WERI-Rb-1 (cell line): ENCODE data around the gene TOMM34.

ENCODE experiments used
- DNase-seq: peaks from one replicate; pipeline ENCODE4 v3.0.0-alpha.2; 2020
- H3K27ac ChIP-seq: fragments of 250-450 bp; sonication (Bioruptor Pico); 2 replicates; pipeline ENCODE4 v1.5.1; 2020; ENCODE audit warnings: mild to moderate bottlenecking, moderate library complexity
- H3K27me3 ChIP-seq: fragments of 250-450 bp; sonication (Bioruptor Pico); 2 replicates; pipeline ENCODE4 v1.5.1; 2021; ENCODE audit warnings: mild to moderate bottlenecking, low read depth, moderate library complexity; ENCODE audit not compliant: insufficient read depth, severe bottlenecking
- H3K36me3 ChIP-seq: fragments of 250-450 bp; sonication (Bioruptor Pico); 2 replicates; pipeline ENCODE4 v1.5.1; 2020; ENCODE audit warnings: mild to moderate bottlenecking, moderate library complexity
- H3K4me3 ChIP-seq: 2 replicates; pipeline ENCODE4 v1.5.1; 2011; ENCODE audit warnings: low read depth, mild to moderate bottlenecking, control low read depth, low read length
- H3K9me3 ChIP-seq: fragments of 250-450 bp; sonication (Bioruptor Pico); 2 replicates; pipeline ENCODE4 v1.5.1; 2021; ENCODE audit warnings: mild to moderate bottlenecking, moderate library complexity; ENCODE audit not compliant: severe bottlenecking
- TF ChIP-seq, protein P1 (sequence below): IDR thresholded peaks from 2 replicates; pipeline ENCODE4 v1.5.1; 2011; ENCODE audit warnings: low read depth, mild to moderate bottlenecking, control low read depth, inconsistent platforms, low read length

Gene TOMM34

DNA sequence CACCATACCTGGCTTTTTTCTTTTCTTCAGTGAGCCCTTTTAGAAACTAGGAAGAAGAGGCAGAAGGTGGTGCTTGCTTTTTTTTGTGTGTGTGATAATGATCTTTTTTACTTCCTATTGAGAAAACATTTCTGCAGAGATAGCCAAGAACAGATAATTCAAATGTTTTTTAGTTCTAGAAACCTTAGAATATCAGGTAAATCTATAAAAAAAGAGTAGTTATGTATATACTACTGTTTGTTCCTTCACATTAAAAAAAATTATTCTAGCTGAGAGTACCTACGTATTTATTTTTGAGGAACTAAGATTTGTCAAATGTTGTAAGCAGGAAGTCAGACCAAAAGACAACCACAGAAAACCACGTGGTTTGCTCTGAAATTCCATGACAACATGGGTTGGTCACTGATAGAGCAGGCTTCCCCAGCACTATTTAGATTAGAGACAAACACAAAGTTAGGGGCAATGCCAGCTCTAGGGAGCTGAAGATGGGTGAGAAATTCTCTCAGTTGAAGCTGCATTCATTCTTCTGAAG, 19.0 kb upstream of the TOMM34 start:
- H3K36me3 ChIP-seq = peaks cover 45% of the 10 kb centered on the region
- TF ChIP-seq, protein P1, sequence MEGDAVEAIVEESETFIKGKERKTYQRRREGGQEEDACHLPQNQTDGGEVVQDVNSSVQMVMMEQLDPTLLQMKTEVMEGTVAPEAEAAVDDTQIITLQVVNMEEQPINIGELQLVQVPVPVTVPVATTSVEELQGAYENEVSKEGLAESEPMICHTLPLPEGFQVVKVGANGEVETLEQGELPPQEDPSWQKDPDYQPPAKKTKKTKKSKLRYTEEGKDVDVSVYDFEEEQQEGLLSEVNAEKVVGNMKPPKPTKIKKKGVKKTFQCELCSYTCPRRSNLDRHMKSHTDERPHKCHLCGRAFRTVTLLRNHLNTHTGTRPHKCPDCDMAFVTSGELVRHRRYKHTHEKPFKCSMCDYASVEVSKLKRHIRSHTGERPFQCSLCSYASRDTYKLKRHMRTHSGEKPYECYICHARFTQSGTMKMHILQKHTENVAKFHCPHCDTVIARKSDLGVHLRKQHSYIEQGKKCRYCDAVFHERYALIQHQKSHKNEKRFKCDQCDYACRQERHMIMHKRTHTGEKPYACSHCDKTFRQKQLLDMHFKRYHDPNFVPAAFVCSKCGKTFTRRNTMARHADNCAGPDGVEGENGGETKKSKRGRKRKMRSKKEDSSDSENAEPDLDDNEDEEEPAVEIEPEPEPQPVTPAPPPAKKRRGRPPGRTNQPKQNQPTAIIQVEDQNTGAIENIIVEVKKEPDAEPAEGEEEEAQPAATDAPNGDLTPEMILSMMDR = no peak
- H3K9me3 ChIP-seq = no peaks in the 10 kb centered on the region
- no peak for DNase-seq
- H3K4me3 ChIP-seq = no peak overlapping the region
- H3K27ac ChIP-seq = no peak overlapping the region
- no peaks in the 10 kb centered on the region for H3K27me3 ChIP-seq

DNA sequence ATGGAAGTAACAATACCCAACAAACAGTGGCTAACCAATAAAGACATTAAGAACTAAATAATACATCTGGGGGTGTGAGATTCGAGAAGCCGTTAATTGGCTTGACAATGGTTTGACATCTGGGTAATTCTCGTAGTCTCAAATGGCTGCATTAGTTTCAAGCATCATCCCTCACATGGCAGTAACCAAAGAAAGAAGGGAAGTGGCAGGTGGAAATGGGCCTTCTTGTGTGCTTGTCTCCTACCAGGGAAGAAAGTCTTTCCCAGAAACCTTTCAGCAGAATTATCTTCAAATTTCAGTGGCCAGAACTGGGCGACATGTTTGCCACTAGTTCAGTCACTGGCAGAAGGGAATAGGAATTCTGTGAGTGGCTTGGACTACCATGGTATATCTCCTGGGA, 16.5 kb upstream of the TOMM34 start:
- H3K27me3 ChIP-seq = no peaks in the 10 kb centered on the region
- H3K36me3 ChIP-seq = peaks cover 51% of the 10 kb centered on the region
- DNase-seq = no peak
- TF ChIP-seq, protein P1 = no peak
- no peak overlapping the region for H3K27ac ChIP-seq
- no peak overlapping the region for H3K4me3 ChIP-seq
- no peaks in the 10 kb centered on the region for H3K9me3 ChIP-seq

DNA sequence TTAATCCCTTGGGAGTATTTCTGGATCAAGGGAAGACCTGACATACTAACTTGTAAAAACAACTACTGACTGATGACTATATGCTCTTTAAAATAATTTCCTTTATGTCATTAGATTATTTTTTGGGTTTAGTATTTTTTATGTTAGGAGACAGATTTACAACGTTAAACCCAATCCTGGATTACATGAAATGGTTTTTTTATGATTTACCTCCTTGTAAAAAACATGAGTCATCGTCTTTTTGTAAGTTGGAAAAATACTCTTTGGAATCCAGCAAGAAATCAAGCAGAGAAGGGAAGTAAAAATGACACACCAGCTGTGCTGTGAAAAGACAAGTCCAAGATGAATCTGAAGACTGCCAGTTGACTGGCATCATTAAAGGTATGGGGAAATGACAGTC, 12.9 kb upstream of the TOMM34 start:
- peaks cover 35% of the 10 kb centered on the region for H3K36me3 ChIP-seq

DNA sequence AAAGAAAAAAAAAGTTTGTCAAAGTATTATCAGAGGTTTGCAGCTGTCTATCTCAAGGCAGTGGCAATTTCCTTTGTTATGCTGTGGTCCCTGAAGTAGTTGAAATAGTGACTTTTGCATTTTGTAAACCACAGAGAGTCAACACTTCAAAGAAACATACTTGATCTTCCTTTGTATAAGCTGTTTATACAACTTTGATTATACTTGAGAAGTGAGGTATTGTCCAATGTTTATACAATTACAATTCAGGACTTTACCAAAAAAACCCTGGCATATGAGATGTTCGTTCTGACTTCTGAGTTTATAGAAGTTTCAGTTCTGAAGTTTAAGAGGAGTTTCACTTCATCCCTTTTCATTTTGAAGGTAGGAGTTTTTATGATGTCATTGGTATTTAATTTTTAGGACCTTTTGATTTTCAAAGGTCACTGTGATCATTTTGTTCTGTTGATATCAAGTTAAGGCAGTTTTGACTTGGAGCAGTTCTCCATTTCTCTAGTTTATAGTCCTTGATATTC, 10.1 kb upstream of the TOMM34 start:
- TF ChIP-seq, protein P1 = no peak
- no peak for DNase-seq
- H3K9me3 ChIP-seq = no peaks in the 10 kb centered on the region
- no peaks in the 10 kb centered on the region for H3K27me3 ChIP-seq
- no peak overlapping the region for H3K27ac ChIP-seq
- peaks cover 30% of the 10 kb centered on the region for H3K36me3 ChIP-seq
- H3K4me3 ChIP-seq = no peak overlapping the region

More for the DNA sequence above, 12.9 kb upstream of the TOMM34 start:
- H3K27ac ChIP-seq = no peak overlapping the region
- TF ChIP-seq, protein P1 = no peak
- no peak for DNase-seq
- H3K27me3 ChIP-seq = no peaks in the 10 kb centered on the region
- H3K4me3 ChIP-seq = no peak overlapping the region
- H3K9me3 ChIP-seq = no peaks in the 10 kb centered on the region

DNA sequence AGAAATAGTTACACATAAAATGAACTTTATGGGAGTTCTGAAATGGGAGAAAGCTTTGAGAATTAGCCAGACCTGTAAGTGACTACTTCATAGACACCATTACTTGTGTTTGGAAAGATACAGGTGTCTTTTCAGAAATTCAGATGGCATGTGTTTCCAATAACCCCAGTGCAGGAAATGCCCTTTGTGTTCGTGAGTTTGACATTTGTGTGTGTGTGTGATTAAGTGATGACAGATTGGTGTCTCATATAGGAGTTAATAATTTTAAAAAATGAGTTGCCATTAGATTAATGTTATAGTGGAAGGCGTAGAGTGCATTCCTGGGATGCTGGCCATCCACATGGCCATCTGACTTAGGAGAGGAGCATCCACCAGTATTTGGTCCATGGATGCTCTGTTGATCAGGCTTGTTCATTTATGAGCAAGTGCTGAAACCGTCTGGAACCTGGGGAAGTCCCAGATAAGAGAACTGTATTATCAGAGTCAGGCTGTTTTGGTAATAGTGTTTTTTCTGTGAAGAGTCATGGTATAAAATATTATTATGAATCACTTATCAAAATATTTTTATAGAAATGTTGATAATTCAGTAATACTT, 9.2 kb upstream of the TOMM34 start:
- Histone ChIP-seq H3K27ac (no peak overlapping the region), H3K36me3 (peaks cover 21% of the 10 kb centered on the region), H3K27me3 (no peaks in the 10 kb centered on the region), H3K9me3 (no peaks in the 10 kb centered on the region), H3K4me3 (no peak overlapping the region)
- TF ChIP-seq, protein P1 = no peak
- DNase-seq = no peak
